ENCODE measurements around the gene TMEM222.

The TMEM222 gene

DNA sequence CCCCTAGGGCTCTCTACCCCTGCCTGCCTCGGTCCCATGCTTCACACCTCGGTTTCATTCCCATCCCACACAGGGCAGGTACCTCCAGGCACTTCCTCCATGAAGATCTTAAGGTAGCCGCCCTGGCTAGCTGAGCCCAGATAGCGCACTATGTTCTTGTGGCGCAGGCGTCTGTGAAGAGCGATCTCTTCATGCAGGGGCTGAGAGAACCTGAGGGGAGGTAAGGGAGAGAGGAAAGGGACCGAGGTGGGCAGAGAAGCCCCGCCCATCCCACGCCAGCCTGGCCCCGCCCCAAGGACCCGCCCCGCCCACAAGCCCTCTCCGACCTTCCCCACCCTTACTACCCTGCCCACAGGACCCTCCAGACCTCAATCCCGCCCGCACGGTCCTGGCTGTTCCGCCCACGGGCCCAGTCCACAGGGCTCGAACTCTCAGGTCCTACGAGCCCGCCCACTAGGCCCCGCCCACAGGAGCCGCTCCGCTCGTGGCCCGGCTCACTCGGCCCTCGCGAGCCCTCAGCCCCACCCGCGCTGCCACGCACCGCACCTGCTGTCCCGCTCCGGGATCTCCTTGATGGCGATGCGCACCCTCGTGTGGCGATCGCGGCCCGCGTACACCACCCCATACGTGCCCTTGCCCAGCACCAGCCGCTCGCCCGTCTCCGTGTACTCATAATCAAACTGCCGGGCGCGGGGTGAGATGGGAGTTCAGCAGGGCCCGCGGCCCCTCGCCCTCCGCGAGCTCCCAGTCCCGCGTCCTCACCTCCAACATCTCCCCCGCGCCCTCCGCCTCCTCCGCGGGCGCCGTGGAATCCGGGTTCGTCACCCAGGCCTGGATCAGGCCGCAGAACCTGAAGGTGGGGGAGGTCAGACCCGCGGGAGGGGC is 38.4 kb downstream of the TMEM222 start:
- DNase-seq: peak; percentile 45

DNA sequence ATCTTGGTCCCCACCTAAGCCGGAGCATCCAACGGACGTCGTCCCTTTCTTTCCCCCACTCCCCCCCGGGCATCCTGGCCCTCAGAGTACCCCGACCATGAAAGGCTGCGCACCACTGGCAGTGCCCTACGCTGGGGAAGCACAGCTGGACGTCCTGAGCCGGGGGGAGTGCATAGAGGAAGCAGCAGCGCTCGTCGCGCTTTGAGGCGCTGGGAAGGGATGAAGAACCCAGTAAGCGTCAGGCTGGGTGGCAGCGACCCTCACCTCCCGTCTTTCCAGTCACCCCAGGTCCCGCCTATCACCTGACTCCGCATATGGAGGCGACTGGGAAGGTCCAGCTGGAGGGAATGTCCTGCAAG is 39.1 kb downstream of the TMEM222 start:
- DNase-seq: no peak

DNA sequence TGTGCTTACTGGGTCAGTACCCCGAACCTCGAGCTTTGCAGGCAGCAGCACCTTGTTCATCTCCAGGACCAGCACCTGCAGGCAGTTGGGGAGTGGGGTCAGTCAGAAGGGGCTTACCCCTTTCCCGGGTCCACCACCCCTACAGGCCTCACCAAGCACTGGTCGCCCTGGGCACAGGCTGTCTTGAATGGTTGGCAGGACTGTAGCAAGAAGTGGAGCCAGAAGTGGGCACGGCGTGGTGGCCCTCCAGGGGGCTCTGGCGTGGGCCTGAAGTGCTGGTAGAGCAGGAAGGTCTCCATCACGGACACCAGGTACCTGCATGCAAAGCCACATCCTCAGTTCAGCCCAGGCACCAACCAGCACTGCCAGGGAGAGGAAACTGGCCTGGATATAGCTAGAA is 39.6 kb downstream of the TMEM222 start:
- DNase-seq: no peak

- DNase-seq: no peak
Observed at GRCh38 chr1:27363766-27364695, 42.1 kb downstream of the TMEM222 start.

GRCh38 chr1:27364696-27365371 is 42.9 kb downstream of the TMEM222 start:
- DNase-seq: no peak

- peak; percentile 78 for DNase-seq
Observed at GRCh38 chr1:27365372-27366112, 43.6 kb downstream of the TMEM222 start.

DNA sequence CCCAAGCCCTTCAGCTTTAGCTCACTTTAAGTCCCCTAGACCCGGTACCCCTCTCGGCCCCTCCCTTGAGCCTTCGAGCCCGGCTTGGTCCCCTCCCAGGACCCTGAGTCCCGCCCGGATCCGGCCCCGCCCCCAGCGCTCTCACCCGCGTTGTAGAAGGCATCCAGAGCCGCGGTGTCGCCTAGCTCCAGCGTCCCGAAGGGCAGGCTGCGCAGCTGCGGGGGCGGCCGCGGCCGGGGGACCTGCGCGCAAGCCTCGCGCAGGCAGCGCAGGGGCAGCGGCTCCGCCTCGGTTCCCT is 44.1 kb downstream of the TMEM222 start:
- peak; percentile 71 for DNase-seq

DNA sequence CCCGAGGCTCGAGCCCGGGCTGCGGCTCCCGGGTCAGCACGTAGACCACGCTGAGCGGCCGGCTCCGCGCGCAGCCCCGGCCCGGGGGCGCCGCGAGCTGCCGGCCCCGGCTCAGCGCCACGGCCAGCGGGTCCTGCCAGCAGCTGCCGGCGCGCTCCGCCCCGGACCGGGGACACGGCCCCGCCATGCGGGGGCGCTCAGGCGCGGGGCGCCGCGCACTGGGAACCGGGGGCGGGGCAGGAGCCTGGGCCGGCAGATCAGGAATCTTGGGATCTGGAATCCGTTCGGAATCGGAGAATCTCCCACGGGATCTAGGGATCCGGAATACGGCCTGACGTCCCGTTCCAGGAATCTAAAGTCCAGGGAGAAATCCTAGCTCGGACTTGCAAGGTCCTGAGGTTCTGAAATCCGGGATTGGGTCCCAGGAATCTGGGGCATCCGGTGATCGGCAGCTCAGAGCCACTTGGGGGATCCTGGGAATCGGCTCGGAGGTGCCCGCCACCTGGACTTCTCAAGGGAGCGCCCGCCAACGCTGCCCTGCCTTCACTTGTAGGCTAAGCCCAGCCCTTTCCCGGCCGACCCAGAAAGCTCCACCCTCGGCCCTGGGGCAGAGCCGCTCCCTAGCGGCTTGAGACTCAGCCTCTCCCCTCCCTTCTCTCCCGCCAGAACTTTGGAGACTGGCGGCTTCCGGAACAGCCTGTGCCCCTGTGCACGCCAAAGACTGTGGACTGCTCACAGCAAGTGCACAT is 44.6 kb downstream of the TMEM222 start, which contains the start of gene MAP3K6:
Gene MAP3K6 (minus strand): TSS at position 551 of the 749 bp plus-strand sequence. CDS start 364 bp downstream, at position 187.
- peak; percentile 45 for DNase-seq

DNA sequence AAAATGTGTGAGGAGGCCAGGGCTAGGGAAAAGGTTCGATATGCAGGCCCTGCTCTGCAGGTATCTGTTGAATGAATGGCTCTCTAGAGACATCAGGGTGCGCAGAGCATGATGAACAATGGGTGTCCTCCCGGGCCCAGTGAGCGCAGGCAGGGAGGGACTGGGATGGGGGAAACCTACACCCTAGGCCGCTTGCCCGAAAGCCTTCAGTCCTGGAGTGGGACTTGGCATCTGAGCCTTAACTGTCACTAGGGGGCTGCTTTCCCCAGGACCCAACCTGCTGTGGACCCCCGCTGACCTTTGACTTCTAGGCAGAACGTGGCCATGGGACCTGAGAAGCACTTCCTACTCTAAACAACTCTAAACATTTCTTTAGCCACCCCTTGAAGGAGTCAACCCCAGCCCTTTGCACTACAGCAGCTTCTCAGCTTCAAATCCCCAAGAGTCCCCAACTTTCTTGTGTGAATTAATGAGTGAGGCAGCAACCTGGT is 45.2 kb downstream of the TMEM222 start:
- DNase-seq: no peak

GRCh38 chr1:27368869-27369582 is 47.1 kb downstream of the TMEM222 start:
- DNase-seq: no peak

- no peak for DNase-seq
Observed at GRCh38 chr1:27372022-27372807, 50.3 kb downstream of the TMEM222 start.

- no peak for DNase-seq
Observed at GRCh38 chr1:27372808-27373690, 51.1 kb downstream of the TMEM222 start.

DNA sequence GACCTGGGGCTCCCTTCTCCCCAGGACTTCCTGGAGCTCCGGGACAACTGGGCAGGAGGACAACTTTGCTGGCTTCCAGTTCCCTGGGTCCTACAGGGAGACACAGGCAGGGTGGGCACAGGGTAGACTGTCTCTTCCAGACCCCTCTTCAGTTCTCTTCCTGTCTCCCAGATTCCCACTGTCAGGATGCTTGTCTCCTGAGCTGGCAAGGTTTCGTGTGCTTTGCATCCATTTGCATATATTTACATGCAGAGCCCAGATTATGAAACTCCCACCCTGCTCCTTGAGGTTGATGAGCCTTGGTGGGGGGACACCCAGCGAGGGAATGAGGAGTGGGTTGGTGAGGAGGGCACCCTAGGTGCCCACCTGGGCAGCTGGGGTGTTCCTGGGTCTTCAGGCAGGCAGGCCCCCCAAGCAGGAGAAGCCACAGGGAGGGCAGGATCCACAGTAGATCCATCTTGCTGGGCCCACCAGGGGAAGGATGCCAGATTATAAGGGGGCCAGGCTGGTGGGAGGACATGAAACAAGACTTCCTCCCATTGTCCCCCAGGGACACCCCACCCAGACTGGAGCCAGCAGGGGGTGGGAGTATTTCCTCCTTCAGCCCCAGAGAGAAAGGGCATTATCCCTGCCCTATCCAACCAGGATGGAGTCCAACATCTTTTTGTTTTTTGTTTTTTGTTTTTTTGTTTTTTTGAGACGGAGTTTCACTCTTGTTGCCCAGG is 52.6 kb downstream of the TMEM222 start, which contains the start of gene FCN3:
Gene FCN3 (minus strand): TSS at position 463 of the 725 bp plus-strand sequence. CDS start 6 bp downstream, at position 457.
- DNase-seq: no peak

- no peak for DNase-seq
Observed at GRCh38 chr1:27377760-27378495, 56.0 kb downstream of the TMEM222 start.

- DNase-seq: no peak
Observed at GRCh38 chr1:27379564-27380122, 57.7 kb downstream of the TMEM222 start.

- DNase-seq: no peak
Observed at GRCh38 chr1:27380224-27380623, 58.3 kb downstream of the TMEM222 start.
